ENCODE results near the gene RPRML.
A peak's percentile ranks its signal among the peaks of the same experiment; 100 is the strongest.

RPRML gene

GRCh38 chr17:46943218-46943500 lies 35.9 kb downstream of the RPRML start:
- DNase-seq = no peak

- DNase-seq = no peak
Measured at GRCh38 chr17:46942441-46943217, 36.4 kb downstream of the RPRML start.

- DNase-seq = peak; percentile 51
Measured at GRCh38 chr17:46940692-46941404, 38.2 kb downstream of the RPRML start.

GRCh38 chr17:46935658-46936266 lies 43.3 kb downstream of the RPRML start:
- DNase-seq = no peak

GRCh38 chr17:46931596-46931995 lies 47.5 kb downstream of the RPRML start:
- DNase-seq = no peak

GRCh38 chr17:46930051-46930450 lies 49.0 kb downstream of the RPRML start:
- no peak for DNase-seq

GRCh38 chr17:46929413-46929812 lies 49.6 kb downstream of the RPRML start:
- no peak for DNase-seq

GRCh38 chr17:46928467-46929261 lies 50.4 kb downstream of the RPRML start:
- no peak for DNase-seq

Measured in activated CD4-positive, alpha-beta T cell treated with anti-CD3 and anti-CD28 coated beads for 1 hour (primary cell).